ENCODE data around the gene THUMPD3.

GRCh38 chr3:9314796-9315195 lies 48.1 kb upstream of the THUMPD3 start:
- TF ChIP-seq CTCF (IDR thresholded peaks at IDR 0.05; ENCODE audit: low read depth, low read length, poor library complexity, severe bottlenecking): no peak
- TF ChIP-seq EZH2phosphoT487 (IDR thresholded peaks at IDR 0.05; ENCODE audit: borderline replicate concordance, low read length): no peak

All from DOHH2 (cell line).